ENCODE results near the gene JAKMIP2.
"Not testable (repeated sequence)": the region's sequence is repeated elsewhere in the genome, so short reads cannot be mapped to it uniquely, and the experiment has no call there.

Gene JAKMIP2

DNA sequence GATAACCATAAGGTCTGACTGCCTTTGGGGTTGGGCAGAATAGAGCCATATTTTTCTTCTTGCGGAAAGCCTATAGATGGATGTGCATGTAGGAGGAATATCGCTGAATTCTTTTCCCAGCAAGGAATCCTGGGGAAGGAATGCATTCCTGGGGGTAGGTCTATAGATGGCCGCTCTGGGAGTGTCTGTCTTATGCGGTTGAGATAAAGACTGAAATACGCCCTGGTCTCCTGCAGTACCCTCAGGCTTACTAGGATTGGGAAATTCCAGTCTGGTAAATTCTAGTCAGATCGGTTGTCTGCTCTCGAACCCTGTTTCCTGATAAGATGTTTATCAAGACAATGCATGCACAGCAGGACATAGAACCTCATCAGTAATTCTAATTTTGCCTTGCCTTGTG is 202.1 kb downstream of the JAKMIP2 start:
- DNase-seq, result not testable (repeated sequence)

DNA sequence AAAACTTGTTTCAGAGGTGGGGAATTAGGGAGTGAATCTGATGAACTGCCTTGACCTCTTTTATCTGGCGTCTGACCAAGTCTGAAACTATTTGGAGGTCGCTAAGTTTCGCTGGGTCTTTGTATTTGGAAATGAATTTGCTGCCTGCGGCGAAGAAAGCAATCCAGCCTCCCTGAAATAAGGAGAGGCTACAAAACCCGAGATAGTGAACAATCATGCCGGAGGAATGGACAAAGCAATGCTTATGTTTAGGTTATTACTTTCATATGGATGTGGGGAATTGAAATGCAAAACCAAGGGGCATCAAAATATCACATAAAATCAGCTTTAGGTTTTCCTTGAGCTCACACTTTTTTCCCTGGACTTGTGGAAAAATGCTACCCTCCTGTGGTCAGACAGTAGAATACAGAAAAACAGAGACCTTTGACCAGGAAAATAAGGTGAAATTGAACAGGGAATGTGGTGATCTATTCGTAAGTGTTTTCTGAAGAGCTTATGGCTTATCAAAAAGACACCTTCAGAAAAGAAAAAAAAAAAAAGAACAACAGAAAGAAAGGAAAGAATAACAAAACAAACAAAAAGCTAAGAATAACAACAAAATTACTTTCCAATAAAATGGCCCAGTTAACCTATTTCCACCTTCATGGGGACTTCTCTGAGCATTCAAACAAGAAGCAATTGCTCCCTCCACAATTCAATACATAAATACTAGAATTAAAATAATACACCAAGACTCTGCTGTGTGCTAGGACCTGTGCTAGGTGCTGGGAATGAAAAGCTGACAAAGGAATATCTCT is 204.1 kb downstream of the JAKMIP2 start:
- peak; percentile 29 to 60 for DNase-seq

DNA sequence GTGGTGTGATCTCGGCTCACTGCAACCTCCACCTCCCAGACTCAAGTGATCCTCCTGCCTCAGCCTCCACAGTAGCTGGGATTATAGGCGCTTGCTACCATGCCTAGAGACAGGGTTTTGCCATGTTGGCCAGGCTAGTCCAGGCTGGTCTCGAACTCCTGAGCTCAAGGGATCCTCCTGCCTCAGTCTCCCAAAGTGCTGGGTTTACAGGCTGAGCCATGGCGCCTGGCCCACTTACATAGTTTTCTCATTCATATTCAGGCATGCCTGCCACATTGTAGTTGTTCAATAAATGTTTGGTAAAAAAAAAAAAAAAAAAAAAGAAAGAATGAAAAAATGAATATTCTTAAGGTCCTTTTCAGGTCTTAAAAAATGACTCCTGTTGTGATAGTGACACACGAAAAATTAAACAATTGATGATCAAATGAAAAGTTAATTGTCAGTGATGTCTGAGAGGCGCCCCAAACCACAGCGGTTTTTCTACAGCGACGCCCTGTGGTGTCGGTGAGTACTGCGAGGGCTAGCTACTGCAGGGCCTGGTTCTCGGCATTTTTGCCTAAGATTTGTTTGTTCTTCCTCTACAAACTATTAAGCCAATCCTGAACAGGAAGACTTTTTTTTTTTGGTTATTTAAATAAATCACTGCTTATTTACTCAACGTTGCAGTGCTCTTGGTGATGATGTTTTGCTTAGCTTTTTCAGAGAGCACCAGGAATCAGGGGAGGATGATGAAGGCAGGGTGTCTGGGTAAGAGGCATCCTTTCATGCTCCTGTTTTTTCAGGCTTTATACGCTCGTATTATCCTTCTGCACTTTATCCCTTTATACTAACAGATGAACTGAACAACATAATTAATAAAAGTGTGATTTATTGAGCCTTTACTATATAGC is 205.6 kb downstream of the JAKMIP2 start:
- DNase-seq, result peak; percentile 26 to 48

DNA sequence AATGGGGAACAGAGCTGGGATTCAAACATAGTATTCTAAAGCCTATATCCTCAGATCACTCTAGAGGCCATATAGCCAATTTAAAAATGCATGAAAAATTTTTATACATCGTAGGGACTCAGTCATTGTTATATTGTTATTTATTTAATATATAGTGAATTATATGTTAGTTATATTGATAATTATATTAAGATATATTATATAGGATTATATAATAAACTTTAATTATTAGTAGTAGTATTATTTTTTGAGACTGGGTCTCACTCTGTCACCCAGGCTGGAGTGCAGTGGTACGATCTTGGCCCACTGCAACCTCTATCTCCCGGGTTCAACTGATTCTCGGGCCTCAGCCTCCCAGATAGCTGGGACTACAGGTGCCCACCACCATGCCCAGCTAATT is 206.9 kb downstream of the JAKMIP2 start:
- DNase-seq, result no peak

DNA sequence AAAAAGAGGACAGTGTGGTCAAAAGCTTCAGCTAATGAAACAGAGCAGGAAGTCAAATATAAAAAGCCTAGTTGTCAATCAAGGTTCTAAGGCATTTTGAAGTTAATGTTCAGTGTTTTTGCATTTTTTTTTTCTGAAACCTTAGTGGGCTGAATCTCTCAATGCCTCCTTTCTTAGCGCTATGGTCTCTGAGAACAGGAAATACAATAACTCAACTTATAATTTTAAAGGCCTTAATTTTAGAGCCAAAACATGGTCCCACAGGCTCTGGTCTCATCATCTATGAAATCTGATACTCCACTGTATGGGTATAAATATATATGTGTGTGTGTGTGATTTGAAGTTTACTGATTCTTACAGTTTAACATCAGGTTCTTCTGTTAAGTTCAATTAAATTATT is 209.3 kb downstream of the JAKMIP2 start:
- no peak for DNase-seq

DNA sequence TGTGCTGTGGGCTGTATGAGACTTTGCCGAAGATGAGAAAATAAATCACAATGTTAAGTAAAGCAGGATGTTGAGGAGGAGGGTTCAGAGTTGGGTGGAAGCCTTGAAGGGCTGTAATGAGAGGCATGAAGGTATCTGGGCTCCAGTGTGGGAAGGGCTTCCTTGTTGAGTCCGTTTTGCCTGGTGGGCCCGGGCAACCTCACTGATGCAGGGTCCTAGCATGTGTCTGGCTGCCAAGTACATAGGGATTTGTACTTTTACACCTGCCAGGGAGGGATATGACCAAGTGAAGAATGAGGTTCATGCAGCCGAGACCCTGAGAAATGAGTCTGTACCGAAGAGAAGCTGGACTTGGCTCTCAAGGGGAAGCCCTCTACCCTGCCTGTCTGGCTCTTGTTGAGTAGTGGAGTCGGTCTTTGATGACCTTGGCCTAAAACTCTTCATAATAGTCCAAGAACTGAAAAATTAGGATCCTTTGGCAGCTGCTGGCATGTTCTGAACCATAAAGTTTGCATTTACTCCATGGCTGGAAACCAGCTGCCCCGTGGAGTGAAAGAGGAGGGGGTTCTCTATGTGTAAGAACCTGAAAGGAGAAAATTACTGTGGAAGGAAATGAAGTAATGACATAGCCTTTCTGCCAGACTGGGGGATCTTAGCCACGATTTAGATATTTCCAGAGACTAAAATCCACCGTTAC is 213.7 kb downstream of the JAKMIP2 start:
- DNase-seq, result no peak

DNA sequence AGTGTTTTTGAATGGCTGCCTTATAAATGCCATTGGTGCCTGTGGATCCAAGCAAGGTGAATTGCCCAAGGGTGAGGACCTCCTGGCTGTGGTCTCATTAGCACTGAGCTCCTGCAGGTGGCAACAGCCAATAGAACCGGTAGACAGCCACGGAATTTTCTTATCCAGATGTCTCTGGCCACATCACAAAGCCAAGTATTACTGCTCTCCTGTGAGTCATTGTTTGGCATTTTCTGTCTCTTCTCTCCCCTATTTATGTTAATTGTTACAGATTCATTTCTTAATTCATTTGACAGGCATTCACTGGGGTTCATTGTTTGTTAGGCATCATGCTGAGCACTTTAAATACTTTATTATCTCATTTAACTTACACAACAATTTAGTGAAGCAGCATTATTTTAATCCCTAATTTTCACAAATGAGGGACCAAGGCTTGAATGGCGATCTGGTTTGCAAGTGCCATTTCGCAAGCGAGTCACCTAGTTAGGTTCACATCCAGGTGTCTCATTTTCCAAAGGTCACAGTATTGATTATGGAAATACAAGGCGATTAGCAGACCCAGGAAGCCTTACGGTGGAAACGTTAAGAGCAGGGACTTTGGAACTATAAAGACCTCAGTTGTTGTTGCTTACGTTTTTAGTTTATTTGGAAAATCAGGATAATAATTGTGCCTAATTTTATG is 214.5 kb downstream of the JAKMIP2 start:
- no peak for DNase-seq

DNA sequence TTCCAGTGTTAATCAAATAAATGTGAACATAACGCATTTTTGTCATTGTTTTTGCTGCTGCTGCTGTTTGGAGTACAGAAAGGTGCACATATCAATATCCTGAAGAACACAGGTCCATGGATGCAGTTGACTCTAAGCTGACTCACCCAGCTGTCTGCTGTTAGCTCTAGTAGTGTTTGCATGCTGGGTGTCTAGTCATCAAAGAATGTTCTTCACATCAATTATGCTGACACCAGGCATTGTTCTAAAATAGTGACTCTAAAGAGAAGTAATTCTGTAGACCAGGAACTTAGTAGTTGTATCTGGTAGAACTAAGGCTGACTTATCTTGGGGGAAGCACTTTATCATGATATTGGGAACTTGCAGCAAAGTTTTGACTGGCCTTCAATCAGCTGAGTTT is 217.0 kb downstream of the JAKMIP2 start:
- no peak for DNase-seq

DNA sequence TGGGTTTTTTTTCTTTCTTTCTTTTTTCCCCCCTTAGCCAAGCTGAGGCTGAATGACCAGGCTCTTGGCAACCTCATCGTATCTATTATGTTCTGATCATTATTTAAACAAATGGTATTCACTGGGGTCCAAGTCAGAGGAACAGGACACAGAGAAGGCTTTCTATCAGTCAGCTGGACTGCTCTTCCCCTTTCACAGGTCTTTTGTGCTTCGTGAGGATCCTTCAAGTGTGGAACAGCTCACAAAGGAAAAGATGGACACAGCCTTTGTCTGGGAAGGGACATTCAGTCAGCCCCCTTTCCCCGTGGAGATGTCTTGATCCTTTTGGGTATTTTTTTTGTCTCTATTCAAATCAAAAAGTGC is 218.4 kb downstream of the JAKMIP2 start:
- no peak for DNase-seq

DNA sequence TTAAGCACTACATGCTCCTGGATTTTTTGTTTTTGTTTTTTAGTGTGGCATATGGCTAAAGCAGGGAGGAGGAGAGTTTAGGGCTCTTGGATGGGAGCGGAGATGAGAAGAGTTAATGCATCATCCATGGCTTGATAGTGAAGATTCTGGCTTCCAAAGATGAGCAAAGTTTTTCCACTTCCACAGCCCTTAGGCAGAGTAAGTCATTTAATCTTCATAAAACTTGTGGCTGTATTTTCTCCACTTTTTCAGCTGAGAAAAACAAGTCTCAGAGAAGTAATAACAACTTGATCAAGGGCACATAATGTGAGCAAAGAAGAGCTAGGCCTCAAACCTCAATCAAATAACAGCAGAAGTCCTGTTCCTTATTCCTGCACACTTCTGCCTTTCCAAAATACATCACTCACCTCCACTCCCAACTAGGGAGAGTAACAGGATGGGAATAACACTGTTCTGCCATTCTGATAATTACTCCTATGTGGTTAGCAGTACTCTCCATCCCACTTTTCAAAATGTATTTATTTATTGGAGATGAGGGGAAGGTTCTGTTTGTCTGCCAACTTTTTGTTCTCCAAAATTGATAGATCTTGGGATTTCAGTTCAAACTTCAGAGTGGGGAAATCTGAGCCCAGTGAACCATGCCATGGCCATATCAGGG is 218.9 kb downstream of the JAKMIP2 start:
- DNase-seq, result no peak

DNA sequence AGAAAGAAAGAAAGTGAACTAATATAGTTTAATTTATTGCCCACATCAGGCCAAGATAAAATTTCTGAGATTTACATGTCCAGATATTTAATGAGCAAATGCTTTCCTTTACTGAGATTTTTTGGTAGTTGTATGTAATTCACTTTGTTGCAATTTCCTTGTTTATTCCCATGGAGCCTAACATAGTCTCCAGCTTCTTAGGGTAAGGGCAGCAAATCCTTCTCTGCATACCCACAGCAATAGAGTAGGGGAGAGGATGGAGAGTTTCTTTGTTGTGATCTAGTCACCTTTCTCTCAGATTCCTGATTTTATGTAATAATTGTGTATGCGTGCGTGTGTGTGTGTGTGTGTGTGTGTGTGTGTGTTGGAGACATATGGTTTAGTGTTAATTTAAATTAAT is 221.1 kb downstream of the JAKMIP2 start:
- no peak for DNase-seq

DNA sequence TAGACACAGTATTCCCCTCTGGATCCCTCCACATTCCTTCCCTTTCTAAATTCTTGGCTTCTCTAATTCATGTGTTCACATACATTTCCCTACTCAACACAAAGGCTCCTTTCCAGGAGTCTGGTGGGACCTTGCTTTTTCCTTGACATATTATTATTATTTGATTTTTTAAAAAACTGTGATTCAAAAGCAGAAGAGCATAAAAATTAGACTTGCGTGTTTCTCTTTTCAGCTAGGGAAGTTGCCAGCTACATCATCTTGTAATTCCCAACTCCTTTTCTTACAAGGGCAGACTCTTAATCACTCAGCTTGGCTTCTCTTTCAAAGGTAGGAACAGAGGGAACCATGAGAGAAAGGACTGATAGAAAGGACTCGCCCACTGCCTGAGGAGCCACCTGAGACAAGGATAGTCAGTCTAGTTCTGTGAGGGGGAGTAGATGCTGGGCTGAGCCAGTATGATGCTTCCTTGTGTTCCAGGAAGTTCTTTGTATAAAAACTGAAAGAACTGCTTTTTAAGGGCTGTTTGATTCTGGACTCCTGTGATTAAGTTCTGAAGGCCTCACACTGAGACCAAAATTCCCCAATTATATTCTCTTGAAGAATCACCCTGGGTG is 221.7 kb downstream of the JAKMIP2 start:
- DNase-seq, result no peak

DNA sequence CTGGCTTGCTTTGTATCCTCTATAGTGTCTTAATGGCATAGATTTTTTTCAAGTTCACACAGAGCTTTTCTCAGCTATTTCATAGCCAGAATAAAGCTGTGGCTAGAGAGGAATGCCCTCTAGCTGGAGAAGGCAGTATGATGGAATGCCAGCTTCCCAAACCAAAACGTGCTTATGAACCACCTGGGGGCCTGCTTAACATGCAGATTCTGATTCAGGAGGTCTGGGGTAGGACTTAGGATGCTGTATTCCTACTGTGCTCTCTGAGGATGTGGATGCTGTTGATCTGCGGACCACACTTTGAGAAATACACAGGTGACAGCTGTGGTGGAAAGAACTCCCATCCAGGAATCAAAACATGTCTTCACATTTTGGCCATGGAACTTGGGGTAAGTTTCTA is 222.8 kb downstream of the JAKMIP2 start:
- DNase-seq, result no peak

DNA sequence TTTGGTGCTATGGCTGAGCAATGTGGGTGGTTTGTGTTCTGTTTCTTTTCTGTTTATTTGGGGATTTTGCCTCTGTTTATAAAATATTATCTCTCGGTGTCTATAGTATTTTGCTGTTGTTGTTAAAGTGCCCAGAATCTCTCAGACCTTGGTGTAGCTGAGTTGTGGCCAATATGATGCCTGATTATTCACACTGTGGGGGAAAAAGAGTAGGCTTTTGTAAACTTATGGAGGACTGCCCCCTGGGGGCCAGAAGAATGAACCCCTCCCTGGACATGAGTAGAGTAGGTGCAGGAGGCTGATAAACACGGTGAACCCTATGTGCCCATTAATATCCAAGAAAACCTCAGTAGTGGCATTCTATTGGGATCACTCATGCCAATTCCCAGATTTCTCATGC is 223.7 kb downstream of the JAKMIP2 start:
- DNase-seq, result no peak

DNA sequence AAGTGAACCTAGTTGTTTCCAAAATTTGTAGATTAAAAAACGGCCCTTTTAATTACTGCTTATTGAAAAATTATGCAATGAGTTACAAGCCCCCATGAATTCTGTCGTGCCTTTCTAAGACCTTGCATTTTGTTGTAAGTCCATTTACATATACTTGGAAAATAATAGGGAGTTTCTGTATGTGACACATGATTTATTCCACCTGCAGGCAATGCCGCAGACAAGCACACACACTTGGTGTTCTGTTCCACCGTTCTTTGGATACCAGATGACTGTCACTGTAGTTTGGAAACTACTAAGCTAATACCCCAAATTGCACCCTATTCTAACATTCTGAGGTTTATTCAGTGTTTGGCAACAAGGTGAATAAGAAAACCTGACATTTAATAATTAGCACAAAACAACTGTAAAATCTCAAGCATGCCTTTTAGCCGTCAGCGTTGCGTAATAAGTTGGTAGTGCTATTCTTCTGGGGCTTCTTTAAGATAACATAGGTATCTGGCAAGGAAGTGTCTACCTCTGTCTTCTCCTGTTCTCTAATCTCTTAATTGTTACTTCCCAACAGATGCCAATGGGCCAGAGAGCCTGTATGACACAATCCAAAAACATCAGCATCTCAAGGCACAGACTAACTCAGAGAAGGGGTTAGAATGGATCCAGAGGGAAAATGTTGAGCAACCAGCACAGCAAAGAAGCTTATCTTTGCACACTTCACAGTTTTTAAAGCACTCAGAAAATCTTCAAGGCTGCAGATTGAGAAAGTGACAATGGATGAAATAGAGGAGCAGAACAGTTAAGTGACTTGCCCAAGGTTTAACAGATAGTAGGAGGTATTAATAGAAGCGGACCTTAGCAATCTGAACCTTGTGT is 224.4 kb downstream of the JAKMIP2 start:
- DNase-seq, result no peak

DNA sequence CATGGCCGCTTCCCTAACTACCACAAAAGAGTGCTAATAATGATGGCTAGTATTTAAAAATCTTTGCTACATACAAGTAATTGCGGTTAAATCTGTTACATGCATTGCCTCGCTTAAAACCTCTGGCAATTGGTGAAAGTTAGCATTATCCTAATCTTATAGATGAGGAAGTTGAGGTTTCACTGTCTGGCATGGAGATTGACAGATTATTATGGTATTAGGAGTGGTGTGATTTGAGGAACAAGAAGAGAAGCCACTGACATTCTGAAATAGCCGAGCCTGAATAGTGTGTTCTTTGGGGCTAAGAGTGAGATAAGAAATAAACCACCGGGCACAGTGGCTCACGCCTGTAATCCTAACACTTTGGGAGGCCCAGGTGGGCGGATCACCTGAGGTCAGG is 227.4 kb downstream of the JAKMIP2 start:
- DNase-seq, result no peak

DNA sequence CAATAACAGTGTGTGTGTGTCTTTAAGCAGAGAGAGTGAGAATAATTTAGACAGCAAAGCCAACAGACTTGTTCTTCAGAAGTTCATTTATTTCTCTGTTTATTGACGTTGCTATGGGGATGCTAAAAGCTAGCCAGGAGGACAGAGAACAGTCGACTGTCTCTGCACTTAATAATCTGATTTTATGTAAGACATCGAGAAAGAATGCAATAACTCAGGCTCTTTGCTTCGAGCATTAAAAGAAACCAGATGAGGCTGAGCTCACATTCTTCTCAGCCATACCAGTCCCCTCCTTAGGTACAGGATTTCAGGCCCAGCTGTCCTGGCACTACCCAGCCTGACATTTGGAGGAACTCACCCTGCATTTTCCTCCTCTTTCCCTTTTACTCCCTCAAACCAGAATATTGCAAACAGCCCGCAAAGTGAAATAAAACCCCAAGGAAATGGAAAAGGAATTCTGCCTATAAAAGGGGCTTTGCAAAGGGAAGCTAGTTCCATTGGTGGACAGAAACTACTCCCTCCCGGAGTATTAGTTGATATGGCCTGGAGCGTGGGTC is 228.2 kb downstream of the JAKMIP2 start:
- no peak for DNase-seq

DNA sequence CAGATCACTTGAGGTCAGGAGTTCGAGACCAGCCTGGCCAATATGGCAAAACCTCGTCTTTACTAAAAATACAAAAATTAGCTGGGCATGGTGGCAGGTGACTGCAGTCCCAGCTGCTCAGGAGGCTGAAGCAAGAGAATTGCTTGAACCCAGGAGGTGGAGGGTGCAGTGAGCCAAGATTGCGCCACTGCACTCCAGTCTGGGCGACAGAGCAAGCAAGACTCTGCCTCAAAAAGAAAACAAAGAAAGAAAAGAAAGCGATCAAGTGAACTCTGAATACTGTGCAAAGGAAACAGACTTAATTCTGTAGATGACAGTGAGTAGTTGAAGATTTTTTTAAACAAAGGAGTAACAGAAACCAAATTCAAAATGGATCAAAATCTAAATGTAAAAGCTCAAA is 228.7 kb downstream of the JAKMIP2 start:
- DNase-seq, result not testable (repeated sequence)

DNA sequence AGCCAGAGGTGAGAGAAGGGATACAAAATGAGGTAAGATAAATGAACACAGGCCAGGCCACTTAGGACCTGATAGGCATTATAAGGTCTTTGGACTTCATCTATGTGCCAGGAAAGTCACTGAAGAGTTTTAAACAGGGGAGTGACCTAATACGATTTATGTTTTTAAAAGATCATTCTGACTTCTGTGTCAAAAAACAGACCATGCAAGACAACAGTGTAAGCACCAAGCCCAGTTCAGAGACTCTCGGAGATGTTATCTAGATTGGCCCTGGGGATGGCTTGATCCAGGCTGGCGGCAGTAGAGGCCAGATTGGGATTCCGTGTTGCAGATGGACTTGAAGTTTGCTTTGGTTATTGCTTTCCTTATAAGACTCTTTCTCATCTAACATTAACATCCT is 229.6 kb downstream of the JAKMIP2 start:
- no peak for DNase-seq

DNA sequence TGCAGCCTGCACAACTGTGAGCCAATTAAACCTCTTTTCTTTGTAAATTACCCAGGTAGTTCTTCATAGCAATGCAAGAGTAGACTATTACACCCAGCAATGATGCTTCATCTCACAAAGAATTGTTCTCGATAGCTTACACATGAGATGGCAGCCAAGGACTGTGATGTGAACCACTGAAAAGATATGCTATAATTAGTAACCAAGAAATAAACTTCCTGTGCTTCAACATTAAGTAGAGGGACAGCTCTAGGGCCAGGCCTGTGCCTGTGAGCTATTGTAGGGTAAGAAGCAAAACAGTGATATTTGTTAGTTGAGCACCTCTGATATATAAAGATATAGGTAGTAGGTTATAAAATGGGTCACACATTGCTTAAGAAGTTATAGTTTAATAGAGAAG is 230.9 kb downstream of the JAKMIP2 start:
- no peak for DNase-seq

DNA sequence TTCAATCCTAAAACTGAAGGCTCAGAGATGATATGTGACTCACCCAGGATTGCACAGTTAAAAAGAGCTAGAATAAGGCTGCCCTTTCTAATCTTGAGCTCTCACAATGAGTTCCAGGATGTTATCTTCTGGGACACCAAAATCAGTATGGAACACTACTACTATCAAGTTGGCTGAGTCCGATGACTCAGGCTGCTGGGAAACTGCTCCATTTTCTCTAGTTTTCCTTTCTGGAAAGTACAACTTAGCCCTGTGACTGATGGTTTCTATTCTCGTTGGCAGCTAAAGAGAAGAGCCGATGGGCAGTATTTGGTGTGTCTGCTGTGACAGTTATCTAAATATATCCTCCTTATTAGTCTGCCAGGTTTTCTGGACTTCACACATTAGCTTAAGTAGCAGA is 234.8 kb downstream of the JAKMIP2 start:
- DNase-seq, result no peak
